HuH-7.5 (cell line): ENCODE measurements around the gene ARHGAP22.

Source experiments
- DNase-seq: peaks from one replicate; pipeline ENCODE4 v3.0.0; 2011; ENCODE audit warnings: low spot score

Gene ARHGAP22

DNA sequence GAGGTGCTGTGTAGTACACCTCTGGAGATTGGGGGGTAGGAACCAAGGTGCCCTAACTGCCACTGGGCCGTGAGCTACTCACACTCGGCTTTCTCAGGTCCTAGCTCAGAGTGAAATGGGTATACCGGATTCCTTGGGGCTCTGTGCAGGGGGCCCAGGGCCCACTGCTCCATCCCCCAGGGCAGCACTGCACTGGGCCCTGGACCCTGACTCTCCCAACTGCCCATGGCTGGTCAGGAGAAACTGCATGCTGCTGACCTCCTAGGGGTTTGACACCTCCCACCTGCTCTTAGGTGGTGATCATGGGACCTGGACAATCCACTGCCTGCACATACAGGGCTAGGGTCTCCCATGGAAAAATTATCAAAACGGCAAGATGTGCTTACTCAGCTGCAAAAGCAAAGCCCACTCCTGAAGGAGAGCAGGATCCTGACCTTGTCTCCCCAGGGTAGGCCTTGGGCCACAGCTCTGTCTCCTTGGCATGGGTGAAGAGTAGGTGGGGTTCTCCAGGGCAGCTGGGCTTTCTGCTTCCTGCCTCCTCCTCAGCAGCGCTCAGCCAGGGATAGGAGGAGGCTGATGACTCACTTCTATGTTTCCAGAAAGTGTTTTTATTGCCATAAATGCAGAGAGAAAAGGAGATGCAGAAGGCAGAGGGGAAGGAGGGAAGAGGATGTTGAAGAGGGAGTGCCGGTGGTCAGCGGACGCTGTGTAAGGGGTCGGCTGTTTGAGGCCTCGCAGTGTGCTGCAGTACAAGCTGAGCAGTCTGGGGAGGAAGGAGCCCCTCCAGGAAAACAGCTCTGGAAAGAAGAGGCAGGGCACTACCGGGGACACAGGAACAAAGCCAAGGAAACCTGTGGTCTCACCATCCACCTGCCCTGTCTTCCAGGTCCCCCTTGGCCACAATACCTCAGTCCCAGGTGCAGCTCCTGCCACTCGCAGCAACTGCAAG, 107.8 kb downstream of the ARHGAP22 start:
- DNase-seq: no peak

DNA sequence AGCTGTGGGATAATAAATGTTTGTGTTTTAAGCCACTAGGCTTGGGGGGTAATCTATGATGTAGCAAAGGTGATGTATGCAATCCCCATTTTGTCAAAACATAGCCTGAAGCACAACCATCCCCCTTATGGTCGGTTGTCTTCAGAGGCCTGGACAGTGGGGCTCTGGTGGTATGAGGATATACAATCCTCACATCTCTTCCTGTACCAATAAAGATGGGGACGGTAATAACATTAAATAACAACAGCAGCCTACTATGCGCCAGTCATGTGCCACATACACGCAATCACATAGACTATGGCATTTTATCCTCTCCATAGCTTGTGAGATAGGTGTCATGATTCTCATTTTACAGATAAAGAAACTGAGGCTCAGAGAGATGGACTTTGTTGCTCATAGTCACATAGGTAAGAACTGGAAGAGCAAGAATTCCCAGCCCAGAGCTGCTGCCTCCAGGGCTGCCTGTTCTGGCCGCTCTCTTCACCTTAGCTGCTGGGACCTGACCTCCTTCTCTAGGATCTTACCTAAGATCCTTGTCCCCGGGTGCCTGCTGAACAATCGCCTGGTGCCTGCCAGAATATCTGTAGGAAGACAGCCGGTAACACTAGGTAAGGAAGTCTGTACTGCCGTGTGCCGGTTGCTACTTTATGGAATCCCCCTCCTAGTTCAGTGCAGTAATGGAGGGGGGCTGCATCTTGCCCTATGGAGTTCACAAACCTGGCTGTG, 108.6 kb downstream of the ARHGAP22 start:
- no peak for DNase-seq

GRCh38 chr10:48495282-48496045, 109.4 kb downstream of the ARHGAP22 start:
- no peak for DNase-seq

DNA sequence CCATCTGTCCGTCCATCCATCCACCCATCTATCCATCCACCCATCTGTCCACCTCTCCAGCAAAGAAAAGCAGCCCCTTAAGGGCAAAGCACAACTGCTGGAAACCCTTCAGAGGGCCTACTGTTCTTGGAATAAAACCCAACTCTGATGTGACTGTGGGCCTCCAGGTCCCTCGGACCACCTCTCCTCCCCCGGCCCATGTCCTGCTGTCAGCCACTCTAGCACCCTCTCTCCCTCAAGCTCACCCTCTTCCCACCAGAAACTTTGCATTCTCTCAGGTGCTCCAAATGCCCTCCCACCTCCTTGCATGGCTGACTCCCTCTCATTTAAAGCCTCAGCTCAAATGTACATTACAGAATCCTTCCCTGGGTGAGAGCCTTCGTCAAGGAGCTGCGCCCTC, 110.3 kb downstream of the ARHGAP22 start:
- DNase-seq: no peak

GRCh38 chr10:48494073-48494472, 110.8 kb downstream of the ARHGAP22 start:
- no peak for DNase-seq

GRCh38 chr10:48493083-48493871, 111.6 kb downstream of the ARHGAP22 start:
- DNase-seq: no peak

DNA sequence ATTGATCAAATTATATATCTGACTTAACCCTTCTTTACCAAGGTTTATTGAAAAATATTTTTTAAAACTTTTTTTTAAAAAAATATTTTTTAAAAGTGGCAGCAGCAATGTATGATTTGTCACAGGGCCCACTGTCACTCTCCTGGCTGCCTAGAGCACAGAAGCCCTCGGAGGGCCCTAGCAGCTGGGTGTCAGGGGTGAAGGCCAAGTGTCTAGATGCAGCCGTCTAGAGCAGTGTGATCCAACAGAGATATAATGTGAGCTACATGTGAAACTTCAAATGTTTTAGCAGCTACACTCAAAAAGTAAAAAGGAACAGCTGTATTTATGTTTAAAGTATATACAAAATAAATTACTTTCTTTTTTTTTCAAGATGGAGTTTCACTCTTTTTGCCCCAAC, 112.7 kb downstream of the ARHGAP22 start:
- no peak for DNase-seq

GRCh38 chr10:48491392-48492139, 113.3 kb downstream of the ARHGAP22 start:
- DNase-seq: no peak

DNA sequence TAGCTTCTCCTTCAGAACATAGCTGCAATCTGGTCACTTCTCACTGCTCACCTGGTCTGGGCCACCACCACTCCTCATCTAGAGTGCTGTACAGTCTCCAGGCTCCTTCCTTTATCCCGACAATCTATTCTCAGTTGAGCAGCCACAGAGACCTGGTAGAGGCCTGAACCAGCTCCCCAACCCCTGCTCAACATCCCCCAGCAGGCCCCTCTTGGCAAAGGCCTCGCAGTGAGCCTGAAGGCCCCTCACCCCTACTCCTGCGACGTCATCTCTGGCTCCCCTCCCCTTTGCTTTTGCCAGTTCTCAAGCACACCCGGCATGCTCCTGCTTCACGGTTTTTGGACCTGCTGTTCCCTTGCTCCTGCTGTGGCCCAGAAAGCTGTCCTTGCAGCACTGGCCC, 113.9 kb downstream of the ARHGAP22 start:
- DNase-seq: no peak

GRCh38 chr10:48490571-48490940, 114.3 kb downstream of the ARHGAP22 start:
- DNase-seq: no peak

DNA sequence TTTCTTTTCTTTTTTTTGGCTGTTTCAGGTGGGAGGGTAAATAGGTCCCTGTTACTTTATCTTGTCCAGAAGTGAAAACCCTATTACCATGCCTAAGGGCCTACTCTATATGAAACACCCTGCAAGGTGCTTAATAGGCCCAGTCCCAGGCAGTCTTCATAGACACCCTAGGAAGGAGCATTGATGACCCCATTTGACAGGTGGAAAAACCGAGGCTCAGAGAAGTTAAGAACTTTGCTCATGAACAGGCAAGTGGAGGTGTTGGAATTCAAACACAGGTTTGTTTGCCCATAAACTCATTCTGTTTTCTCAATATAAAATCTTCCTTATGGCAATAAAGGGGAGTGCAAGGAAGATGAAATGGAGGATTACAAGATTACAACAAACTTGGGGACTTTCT, 115.8 kb downstream of the ARHGAP22 start:
- no peak for DNase-seq

DNA sequence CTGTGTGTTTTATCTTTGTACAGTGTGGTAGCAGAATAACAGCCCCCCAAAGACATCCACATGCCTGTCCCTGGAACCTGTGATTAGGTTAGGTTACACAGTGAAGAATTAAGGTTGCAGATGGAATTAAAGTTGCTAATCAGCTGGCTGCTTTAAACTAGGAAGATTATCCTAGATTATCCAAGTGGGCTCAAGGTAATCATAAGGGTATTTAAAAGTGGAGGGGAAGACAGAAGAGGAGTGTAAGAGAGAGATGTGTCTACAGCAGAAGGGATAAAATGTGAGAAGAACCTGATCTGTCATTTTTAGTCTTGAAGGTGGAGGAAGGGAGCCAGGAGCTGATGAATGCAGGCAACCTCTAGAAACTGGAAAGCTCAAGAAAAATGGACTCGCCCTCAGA, 117.6 kb downstream of the ARHGAP22 start:
- no peak for DNase-seq

DNA sequence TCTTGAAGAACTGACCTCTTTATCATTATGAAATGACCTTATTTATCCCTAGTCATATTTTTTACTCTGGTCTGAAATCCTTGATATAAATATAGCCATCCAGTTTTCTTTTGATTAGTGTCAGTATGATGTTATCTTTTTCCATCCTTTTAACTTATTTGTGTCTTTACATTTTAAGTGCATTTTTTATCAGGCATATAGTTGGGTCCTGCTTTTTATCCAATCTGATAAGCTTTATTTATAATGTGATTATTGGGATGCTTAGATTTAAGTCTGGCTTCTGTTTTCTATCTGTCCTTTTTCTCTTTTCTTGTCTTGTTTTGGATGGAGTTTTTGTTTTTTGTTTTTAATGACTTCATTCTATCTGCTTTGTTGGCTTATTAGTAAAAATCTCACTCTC, 119.2 kb downstream of the ARHGAP22 start:
- no peak for DNase-seq

DNA sequence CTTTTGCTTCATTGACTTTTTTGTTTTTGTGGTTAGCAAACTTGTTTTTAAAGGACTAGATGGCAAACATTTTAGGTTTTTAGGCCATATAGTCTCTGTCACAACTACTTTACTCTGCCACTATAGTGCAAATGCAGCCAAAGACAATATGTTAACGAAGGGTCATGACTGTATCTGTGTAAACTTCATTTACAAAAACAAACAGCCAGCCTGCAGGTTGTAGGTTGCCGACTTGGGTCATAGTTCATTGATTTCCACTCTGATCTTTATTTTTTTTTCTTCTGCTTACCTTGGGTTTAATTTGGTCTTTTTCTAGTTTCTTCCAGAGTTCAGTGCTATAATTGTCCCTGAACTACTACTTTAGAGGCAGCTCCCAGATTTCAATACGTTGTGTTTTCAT, 120.0 kb downstream of the ARHGAP22 start:
- DNase-seq: no peak

- DNase-seq: no peak
Measured at GRCh38 chr10:48482207-48482606, 122.7 kb downstream of the ARHGAP22 start.

DNA sequence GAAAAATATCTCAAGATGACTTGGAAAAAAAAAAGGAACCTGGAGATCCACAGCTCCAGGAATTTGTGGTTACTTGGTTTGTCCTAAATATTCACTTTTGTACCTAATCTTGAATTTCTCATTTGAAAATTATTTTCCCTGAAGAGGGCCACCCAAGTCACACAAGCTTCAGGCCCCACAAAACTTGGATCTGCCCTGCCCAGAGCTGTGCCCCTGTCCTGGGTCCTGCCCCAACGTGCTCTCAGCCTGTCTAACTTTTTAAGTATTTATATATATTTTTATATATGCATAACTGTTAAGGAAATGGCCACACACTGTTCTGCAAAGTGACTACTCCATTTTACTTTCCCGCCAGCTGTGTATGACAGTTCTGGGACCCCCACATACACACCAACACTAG, 123.5 kb downstream of the ARHGAP22 start:
- DNase-seq: no peak

- DNase-seq: peak; percentile 45
Measured at GRCh38 chr10:48480397-48481374, 124.2 kb downstream of the ARHGAP22 start.

GRCh38 chr10:48478980-48479811, 125.7 kb downstream of the ARHGAP22 start:
- DNase-seq: no peak

GRCh38 chr10:48478469-48478868, 126.4 kb downstream of the ARHGAP22 start:
- no peak for DNase-seq
